Liver (tissue), 9 donors: ENCODE results near the gene ITGB1. TPM values are rescaled to one million over a fixed set of nuclear protein-coding genes. Genes with fewer than 3 reads are reported as not detected.

Source experiments
- DNase-seq: peaks from one replicate; pipeline ENCODE4 v3.0.0-alpha.2; 2017; ENCODE audit warnings: low spot score
- H3K27ac ChIP-seq, 2 donors: one replicate each; pipeline ENCODE4 v1.7.0; 2013; ENCODE audit warnings: inconsistent platforms in 2 of 2, low read length in 2 of 2, control low read depth in 1 of 2, low read depth in 1 of 2, mild to moderate bottlenecking in 1 of 2
- H3K27me3 ChIP-seq, 4 donors: one replicate each; pipeline versions ENCODE4 v1.6.1 to v1.7.0; 2013; ENCODE audit warnings: low read length in 3 of 4, inconsistent platforms in 1 of 4, mild to moderate bottlenecking in 1 of 4, moderate library complexity in 1 of 4; ENCODE audit not compliant: control insufficient read depth in 4 of 4, insufficient read depth in 4 of 4
- H3K36me3 ChIP-seq, 4 donors: one replicate each; pipeline versions ENCODE4 v1.6.1 to v1.7.0; 2013; ENCODE audit warnings: low read length in 3 of 4, mild to moderate bottlenecking in 3 of 4, low read depth in 1 of 4, moderate library complexity in 1 of 4; ENCODE audit not compliant: control insufficient read depth in 4 of 4, insufficient read depth in 3 of 4
- H3K4me1 ChIP-seq, 4 donors: one replicate each; pipeline versions ENCODE4 v1.6.1 to v1.7.0; 2013; ENCODE audit warnings: low read length in 3 of 4, mild to moderate bottlenecking in 3 of 4, moderate library complexity in 1 of 4; ENCODE audit not compliant: control insufficient read depth in 4 of 4, insufficient read depth in 4 of 4
- H3K4me3 ChIP-seq, 3 donors: one replicate each; pipeline versions ENCODE4 v1.6.1 to v1.7.0; 2013; ENCODE audit warnings: low read length in 3 of 3, control low read depth in 1 of 3, low read depth in 1 of 3, mild to moderate bottlenecking in 1 of 3
- H3K9ac ChIP-seq, 2 donors: one replicate each; pipeline ENCODE4 v1.7.0; 2013; ENCODE audit warnings: low read length in 2 of 2, mild to moderate bottlenecking in 2 of 2, moderate library complexity in 2 of 2, control low read depth in 1 of 2, low read depth in 1 of 2
- H3K9me3 ChIP-seq, 4 donors: one replicate each; pipeline versions ENCODE4 v1.6.1 to v1.7.0; 2013; ENCODE audit warnings: low read length in 3 of 4; ENCODE audit not compliant: control insufficient read depth in 4 of 4
- FOXA2 ChIP-seq: IDR thresholded peaks from 2 replicates; pipeline ENCODE4 v1.6.1; 2016; ENCODE audit warnings: antibody characterized with exemption
- GABPA ChIP-seq, 2 donors: IDR thresholded peaks in 1 of 2; conservative IDR thresholded peaks in 1 of 2; 2 replicates each; pipeline ENCODE4 v1.6.1; 2016; ENCODE audit warnings: antibody characterized with exemption in 2 of 2, mild to moderate bottlenecking in 1 of 2, moderate library complexity in 1 of 2
- JUND ChIP-seq, 2 donors: IDR thresholded peaks; 2 replicates each; pipeline ENCODE4 v1.6.1; 2016; ENCODE audit warnings: antibody characterized with exemption in 2 of 2
- NR2F2 ChIP-seq: IDR thresholded peaks from 2 replicates; pipeline ENCODE4 v1.6.1; 2016; ENCODE audit warnings: antibody characterized with exemption
- RAD21 ChIP-seq, 2 donors: IDR thresholded peaks; 2 replicates each; pipeline ENCODE4 v1.6.1; 2016; ENCODE audit warnings: antibody characterized with exemption in 2 of 2, mild to moderate bottlenecking in 2 of 2
- RXRA ChIP-seq, 2 donors: IDR thresholded peaks; 2 replicates each; pipeline ENCODE4 v1.6.1; 2017 to 2018; ENCODE audit warnings: antibody characterized with exemption in 2 of 2, mild to moderate bottlenecking in 1 of 2
- SP1 ChIP-seq: IDR thresholded peaks from 2 replicates; pipeline ENCODE4 v1.6.1; 2018; ENCODE audit warnings: antibody characterized with exemption, mild to moderate bottlenecking
- TAF1 ChIP-seq: conservative IDR thresholded peaks from 2 replicates; pipeline ENCODE4 v1.6.1; 2016; ENCODE audit warnings: antibody characterized with exemption, mild to moderate bottlenecking
- YY1 ChIP-seq: IDR thresholded peaks from 2 replicates; pipeline ENCODE4 v1.6.1; 2016; ENCODE audit warnings: antibody characterized with exemption, mild to moderate bottlenecking
- WGBS: extraction: QIAGEN DNeasy Blood & Tissue Kit; methylation state at CpG from one replicate; pipeline ENCODE4 v1.1.7; 2013; 5-methylcytosine and 5-hydroxymethylcytosine counted together
- polyA plus RNA-seq, 2 donors: library from polyadenylated mRNA; stranded (reverse) in 1 of 2; unstranded in 1 of 2; fragments of 200-250 nt in 1 of 2; fragments of >200 nt in 1 of 2; fragmentation: Nextera tagmentation in 1 of 2; extraction: Ambion mirVana in 1 of 2; gene quantifications; one replicate each; pipeline versions ENCODE4 v1.2.1 to v1.2.3, GENCODE V29; 2013 to 2015
- total RNA-seq, 2 donors: library from RNA; depleted of rRNA; stranded (reverse); fragments of >200 nt; gene quantifications; one replicate each; pipeline ENCODE4 v1.2.3, GENCODE V29; 2014
- TF ChIP-seq, protein P1 (sequence below): IDR thresholded peaks from 2 replicates; pipeline ENCODE4 v1.6.1; 2016; ENCODE audit warnings: antibody characterized with exemption
- TF ChIP-seq, protein P2 (sequence below): IDR thresholded peaks from 2 replicates; pipeline ENCODE4 v1.6.1; 2016; ENCODE audit warnings: antibody characterized with exemption, mild to moderate bottlenecking
- TF ChIP-seq, protein P3 (sequence below): IDR thresholded peaks from 2 replicates; pipeline ENCODE4 v1.6.1; 2016; ENCODE audit warnings: antibody characterized with exemption
- TF ChIP-seq, protein P4 (sequence below): fragments of 150-350 bp; IDR thresholded peaks from 2 replicates; pipeline ENCODE4 v1.5.1; 2017; ENCODE audit warnings: improper control_type of control experiment, low read depth, low read length; ENCODE audit not compliant: missing input control
- TF ChIP-seq, protein P5 (sequence below): IDR thresholded peaks from 2 replicates; pipeline ENCODE4 v1.6.1; 2016; ENCODE audit warnings: antibody characterized with exemption
- donor health status: healthy.
- donor health status: healthy.
- donor health status: healthy.
- donor health status: healthy.
- donor health status: healthy.

The ITGB1 gene
- total and polyA plus RNA-seq, 4 donors, result 109 to 308 (median 221) TPM

DNA sequence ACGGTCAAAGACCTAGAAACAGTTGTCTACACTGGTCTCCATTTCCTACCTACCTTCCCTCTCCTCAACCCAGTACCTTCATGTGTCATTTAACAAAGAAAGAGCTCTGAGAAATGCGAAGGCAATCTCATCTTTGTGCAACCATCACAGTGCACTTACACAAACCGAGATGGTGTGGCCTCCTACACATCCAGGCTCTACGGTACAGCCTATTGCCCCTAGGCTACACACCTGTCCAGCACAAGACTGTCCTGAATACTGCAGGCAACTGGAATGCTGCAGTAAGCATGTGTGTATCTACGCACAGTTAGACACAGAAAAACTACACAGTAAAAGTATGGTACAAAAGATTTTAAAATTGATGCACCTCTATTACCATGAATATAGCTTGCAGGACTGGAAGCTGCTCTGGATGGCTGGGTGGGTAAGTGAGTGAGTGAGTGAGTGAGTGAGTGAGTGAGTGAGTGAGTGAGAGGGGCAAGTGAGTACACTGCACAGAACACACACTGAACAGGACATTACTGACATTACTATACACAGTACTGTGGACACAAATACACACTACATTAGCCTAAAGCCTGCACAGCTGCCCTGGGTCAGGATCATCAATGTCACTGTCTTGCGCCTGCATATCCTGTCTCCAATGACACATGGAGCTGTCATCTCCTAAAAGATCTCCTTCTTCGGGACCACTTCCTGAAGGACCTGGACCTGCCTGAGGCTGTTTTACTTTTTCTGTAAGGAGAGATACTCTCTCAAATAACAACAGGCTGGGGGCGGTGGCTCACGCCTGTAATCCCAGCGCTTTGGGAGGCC is 18.5 kb downstream of the ITGB1 start:
- Histone ChIP-seq H3K9me3 (no peaks in the 10 kb centered on the region), H3K4me3 (no peak overlapping the region), H3K4me1 (peaks cover 7 to 36% (median 14%) of the 10 kb centered on the region in 4 donors), H3K9ac (no peak overlapping the region), H3K36me3 (peaks cover 0 to 11% (median 6%) of the 10 kb centered on the region in 4 donors), H3K27ac (no peak overlapping the region), H3K27me3 (no peaks in the 10 kb centered on the region)
- DNase-seq, result no peak
- 93% methylated on average over 10 of the region's 10 CpGs for WGBS
- no peak for TF ChIP-seq TAF1
- TF ChIP-seq YY1, result no peak
- TF ChIP-seq NR2F2, result no peak
- TF ChIP-seq, protein P1, sequence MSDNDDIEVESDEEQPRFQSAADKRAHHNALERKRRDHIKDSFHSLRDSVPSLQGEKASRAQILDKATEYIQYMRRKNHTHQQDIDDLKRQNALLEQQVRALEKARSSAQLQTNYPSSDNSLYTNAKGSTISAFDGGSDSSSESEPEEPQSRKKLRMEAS, result no peak
- TF ChIP-seq, protein P2, sequence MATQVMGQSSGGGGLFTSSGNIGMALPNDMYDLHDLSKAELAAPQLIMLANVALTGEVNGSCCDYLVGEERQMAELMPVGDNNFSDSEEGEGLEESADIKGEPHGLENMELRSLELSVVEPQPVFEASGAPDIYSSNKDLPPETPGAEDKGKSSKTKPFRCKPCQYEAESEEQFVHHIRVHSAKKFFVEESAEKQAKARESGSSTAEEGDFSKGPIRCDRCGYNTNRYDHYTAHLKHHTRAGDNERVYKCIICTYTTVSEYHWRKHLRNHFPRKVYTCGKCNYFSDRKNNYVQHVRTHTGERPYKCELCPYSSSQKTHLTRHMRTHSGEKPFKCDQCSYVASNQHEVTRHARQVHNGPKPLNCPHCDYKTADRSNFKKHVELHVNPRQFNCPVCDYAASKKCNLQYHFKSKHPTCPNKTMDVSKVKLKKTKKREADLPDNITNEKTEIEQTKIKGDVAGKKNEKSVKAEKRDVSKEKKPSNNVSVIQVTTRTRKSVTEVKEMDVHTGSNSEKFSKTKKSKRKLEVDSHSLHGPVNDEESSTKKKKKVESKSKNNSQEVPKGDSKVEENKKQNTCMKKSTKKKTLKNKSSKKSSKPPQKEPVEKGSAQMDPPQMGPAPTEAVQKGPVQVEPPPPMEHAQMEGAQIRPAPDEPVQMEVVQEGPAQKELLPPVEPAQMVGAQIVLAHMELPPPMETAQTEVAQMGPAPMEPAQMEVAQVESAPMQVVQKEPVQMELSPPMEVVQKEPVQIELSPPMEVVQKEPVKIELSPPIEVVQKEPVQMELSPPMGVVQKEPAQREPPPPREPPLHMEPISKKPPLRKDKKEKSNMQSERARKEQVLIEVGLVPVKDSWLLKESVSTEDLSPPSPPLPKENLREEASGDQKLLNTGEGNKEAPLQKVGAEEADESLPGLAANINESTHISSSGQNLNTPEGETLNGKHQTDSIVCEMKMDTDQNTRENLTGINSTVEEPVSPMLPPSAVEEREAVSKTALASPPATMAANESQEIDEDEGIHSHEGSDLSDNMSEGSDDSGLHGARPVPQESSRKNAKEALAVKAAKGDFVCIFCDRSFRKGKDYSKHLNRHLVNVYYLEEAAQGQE, result peak; percentile 16

DNA sequence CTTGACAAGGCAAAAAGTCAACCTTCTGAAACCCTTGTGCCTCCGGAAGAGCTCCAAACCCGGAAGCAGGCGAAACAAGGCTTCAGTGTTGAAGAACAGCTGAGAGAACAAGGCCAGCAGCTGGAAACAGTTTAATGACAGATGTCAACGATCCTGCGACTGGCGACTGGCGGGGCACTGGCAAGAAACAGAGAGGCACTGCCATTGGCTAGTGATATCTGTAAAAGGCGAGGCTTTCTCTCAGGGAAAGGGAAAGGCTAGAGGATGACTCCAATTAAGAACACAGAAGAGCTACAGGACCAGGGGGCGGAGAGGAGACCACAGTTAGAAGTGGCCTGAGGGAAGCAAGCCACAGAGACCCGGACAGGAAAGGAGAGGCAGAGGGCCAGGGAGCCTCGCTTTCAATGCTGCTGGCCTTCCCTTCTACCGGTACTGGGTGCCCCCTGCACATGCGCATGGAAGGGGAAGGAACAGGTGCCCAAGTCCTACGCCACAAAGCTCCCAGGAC is 19.4 kb downstream of the ITGB1 start:
- Histone ChIP-seq H3K9ac (no peak overlapping the region), H3K9me3 (no peaks in the 10 kb centered on the region), H3K27me3 (no peaks in the 10 kb centered on the region), H3K36me3 (peaks cover 3 to 17% (median 12%) of the 10 kb centered on the region in 4 donors), H3K4me3 (no peak overlapping the region), H3K4me1 (peaks cover 3 to 30% (median 9%) of the 10 kb centered on the region in 4 donors), H3K27ac (peak overlapping the region in 1 of 2 donors; percentile 69)
- TF ChIP-seq NR2F2 (no peak), GABPA (IDR thresholded peaks at IDR 0.05 in 1 of 2, conservative IDR thresholded peaks at IDR 0.05 in 1 of 2) (no peak), SP1 (peak; percentile 14), FOXA2 (no peak), RXRA (IDR thresholded peaks at IDR 0.05) (peak in 1 of 2 donors; percentile 28)
- no peak for DNase-seq
- 55% methylated on average over 14 of the region's 14 CpGs for WGBS

DNA sequence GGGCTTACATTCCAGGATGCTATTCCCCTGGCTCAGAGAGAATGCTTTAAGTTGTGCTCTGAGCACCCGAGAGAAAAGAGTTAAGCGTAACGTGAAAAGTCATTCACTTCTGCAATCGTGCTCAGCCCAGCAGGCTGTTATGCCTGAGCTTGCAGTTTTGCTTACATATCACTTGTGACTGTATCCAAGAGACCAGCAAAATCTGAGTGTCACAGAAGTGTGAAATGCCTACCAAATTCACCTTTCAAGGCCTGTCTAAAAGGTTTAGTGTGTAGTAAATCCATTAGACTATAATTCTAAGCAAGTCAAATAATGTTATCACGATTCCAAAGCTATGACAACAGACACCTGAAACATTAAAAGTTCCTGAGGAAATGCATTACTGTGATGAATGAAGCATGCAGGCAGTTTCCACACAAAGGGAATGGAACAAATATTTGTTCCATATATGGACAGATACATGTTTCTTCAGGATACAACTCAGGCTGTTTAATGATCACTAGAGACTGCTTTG is 20.1 kb downstream of the ITGB1 start:
- WGBS, result 38% methylated on average over 5 of the region's 5 CpGs
- Histone ChIP-seq H3K36me3 (peaks cover 3 to 22% (median 12%) of the 10 kb centered on the region in 4 donors), H3K4me1 (peaks cover 3 to 30% (median 8%) of the 10 kb centered on the region in 4 donors), H3K27ac (peak overlapping the region in 1 of 2 donors; percentile 69), H3K27me3 (no peaks in the 10 kb centered on the region), H3K9me3 (no peaks in the 10 kb centered on the region), H3K4me3 (no peak overlapping the region), H3K9ac (no peak overlapping the region)
- TF ChIP-seq YY1 (no peak), FOXA2 (no peak), TAF1 (no peak), RAD21 (IDR thresholded peaks at IDR 0.05) (no peak), SP1 (no peak), GABPA (IDR thresholded peaks at IDR 0.05 in 1 of 2, conservative IDR thresholded peaks at IDR 0.05 in 1 of 2) (no peak), JUND (IDR thresholded peaks at IDR 0.05) (no peak)
- TF ChIP-seq, protein P3, sequence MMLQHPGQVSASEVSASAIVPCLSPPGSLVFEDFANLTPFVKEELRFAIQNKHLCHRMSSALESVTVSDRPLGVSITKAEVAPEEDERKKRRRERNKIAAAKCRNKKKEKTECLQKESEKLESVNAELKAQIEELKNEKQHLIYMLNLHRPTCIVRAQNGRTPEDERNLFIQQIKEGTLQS, result no peak
- TF ChIP-seq, protein P1, result no peak
- TF ChIP-seq, protein P4, sequence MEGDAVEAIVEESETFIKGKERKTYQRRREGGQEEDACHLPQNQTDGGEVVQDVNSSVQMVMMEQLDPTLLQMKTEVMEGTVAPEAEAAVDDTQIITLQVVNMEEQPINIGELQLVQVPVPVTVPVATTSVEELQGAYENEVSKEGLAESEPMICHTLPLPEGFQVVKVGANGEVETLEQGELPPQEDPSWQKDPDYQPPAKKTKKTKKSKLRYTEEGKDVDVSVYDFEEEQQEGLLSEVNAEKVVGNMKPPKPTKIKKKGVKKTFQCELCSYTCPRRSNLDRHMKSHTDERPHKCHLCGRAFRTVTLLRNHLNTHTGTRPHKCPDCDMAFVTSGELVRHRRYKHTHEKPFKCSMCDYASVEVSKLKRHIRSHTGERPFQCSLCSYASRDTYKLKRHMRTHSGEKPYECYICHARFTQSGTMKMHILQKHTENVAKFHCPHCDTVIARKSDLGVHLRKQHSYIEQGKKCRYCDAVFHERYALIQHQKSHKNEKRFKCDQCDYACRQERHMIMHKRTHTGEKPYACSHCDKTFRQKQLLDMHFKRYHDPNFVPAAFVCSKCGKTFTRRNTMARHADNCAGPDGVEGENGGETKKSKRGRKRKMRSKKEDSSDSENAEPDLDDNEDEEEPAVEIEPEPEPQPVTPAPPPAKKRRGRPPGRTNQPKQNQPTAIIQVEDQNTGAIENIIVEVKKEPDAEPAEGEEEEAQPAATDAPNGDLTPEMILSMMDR, result no peak
- TF ChIP-seq, protein P5, sequence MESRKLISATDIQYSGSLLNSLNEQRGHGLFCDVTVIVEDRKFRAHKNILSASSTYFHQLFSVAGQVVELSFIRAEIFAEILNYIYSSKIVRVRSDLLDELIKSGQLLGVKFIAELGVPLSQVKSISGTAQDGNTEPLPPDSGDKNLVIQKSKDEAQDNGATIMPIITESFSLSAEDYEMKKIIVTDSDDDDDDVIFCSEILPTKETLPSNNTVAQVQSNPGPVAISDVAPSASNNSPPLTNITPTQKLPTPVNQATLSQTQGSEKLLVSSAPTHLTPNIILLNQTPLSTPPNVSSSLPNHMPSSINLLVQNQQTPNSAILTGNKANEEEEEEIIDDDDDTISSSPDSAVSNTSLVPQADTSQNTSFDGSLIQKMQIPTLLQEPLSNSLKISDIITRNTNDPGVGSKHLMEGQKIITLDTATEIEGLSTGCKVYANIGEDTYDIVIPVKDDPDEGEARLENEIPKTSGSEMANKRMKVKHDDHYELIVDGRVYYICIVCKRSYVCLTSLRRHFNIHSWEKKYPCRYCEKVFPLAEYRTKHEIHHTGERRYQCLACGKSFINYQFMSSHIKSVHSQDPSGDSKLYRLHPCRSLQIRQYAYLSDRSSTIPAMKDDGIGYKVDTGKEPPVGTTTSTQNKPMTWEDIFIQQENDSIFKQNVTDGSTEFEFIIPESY, result no peak
- DNase-seq, result no peak
